Adrenal gland (tissue), 5 donors: ENCODE results near the gene CALN1.

Experiments used
- CTCF ChIP-seq, 6 experiments: fragments of 450-650 bp in 4 of 6; fragments of 200-600 bp in 2 of 6; sonication (generic) in 1 of 6; IDR thresholded peaks; 1 replicate in 5 of 6; 2 replicates in 1 of 6; pipeline versions ENCODE4 v1.5.1 to v1.8.0; 2016 to 2021; ENCODE audit warnings: antibody characterized with exemption in 6 of 6, mild to moderate bottlenecking in 2 of 6, moderate library complexity in 1 of 6
- POLR2A ChIP-seq, 2 donors: fragments of 450-650 bp; IDR thresholded peaks; one replicate each; pipeline ENCODE4 v1.6.1; 2017; ENCODE audit warnings: antibody characterized with exemption in 2 of 2, mild to moderate bottlenecking in 2 of 2, moderate library complexity in 1 of 2
- donor health status: DM: no; HTN: no; CAD: no.

GRCh38 chr7:71904484-71904883 lies 507.7 kb downstream of the CALN1 start:
- no peak for TF ChIP-seq CTCF (IDR thresholded peaks at IDR 0.05)
- no peak for TF ChIP-seq POLR2A (IDR thresholded peaks at IDR 0.05)
